GM12874 (cell line): Measurements from ENCODE around the gene ICE2.

Source experiments
- TF ChIP-seq, protein P1 (sequence below): IDR thresholded peaks from 2 replicates; pipeline ENCODE4 v1.5.1; 2011; ENCODE audit warnings: low read depth, mild to moderate bottlenecking, control low read depth, low read length, moderate library complexity; ENCODE audit not compliant: insufficient read depth

Gene ICE2

DNA sequence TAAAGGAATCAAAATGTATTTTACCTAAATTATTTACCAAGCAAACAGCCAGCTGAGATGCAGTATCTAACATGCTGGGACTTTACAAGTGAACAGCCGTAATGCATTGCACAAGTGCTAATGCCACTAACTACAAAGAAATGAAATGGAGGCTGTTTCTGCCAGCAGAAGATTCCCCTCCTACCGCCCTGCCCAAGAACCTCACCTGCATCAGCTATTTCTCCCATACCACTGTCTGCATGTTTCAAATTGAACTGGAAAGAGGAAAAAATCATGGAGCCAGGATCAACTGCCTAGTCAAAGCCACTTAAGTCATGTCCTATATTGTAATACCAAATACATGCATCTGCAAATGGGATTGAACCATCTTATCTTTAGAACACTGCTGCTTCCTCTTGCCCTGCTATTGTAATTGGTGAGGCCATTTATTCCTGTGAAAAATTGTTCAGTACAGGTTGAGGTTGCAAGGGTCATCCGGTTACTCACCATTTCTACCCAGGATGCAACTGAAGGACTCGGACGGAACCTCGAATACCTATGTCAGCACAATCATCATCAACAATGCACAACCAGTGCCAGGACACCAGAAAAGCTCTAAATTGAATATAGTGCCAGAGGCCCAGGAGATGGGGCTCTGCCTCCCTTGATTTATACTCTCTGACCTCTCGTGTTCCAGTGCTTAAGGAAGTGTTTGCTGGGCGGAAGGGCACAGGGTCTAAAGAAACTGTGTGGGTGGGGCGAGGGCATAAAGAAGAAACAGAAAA lies 108.7 kb downstream of the ICE2 start:
- TF ChIP-seq, protein P1, sequence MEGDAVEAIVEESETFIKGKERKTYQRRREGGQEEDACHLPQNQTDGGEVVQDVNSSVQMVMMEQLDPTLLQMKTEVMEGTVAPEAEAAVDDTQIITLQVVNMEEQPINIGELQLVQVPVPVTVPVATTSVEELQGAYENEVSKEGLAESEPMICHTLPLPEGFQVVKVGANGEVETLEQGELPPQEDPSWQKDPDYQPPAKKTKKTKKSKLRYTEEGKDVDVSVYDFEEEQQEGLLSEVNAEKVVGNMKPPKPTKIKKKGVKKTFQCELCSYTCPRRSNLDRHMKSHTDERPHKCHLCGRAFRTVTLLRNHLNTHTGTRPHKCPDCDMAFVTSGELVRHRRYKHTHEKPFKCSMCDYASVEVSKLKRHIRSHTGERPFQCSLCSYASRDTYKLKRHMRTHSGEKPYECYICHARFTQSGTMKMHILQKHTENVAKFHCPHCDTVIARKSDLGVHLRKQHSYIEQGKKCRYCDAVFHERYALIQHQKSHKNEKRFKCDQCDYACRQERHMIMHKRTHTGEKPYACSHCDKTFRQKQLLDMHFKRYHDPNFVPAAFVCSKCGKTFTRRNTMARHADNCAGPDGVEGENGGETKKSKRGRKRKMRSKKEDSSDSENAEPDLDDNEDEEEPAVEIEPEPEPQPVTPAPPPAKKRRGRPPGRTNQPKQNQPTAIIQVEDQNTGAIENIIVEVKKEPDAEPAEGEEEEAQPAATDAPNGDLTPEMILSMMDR, result no peak

DNA sequence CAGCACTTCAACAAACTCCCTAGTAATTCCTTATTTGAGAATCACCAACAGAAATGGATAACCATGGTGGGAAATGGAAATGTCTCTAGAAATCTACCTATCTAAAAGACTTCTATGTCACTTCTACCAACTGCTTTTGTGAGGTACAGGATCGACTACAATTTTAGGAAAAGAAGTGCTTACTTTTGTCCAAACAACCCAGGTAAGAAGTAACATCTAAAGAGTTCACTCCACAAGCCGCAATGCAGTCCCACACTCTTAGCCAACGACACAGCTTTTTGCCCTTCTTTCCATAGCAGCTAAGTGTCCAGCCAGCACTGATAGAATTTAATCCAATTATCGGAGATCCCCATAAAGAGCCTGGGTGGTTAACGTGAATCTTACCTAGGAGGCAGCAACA lies 109.2 kb downstream of the ICE2 start:
- TF ChIP-seq, protein P1, result no peak
